GM19463 (cell line): Measurements from ENCODE around the gene TMEM95.

Source experiments
- ATAC-seq: cut with Tn5 transposase; IDR thresholded peaks from one replicate; pipeline ENCODE4 v1.9.1; 2021; ENCODE audit warnings: mild to moderate bottlenecking, moderate library complexity; ENCODE audit not compliant: unreplicated experiment

Gene TMEM95

DNA sequence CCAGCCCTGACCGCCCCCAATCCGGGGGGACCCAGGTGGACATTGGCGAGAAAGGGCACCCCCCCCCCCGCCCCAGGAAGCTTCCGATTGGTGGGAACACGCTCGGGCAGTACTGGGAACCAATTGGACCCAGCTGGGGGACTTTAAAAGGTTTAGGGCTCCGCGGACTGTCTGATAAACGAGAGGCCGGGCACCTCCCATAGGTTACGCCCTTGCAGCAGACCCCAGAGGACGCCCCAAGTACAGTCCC lies 48.7 kb downstream of the TMEM95 start:
- no peak for ATAC-seq

DNA sequence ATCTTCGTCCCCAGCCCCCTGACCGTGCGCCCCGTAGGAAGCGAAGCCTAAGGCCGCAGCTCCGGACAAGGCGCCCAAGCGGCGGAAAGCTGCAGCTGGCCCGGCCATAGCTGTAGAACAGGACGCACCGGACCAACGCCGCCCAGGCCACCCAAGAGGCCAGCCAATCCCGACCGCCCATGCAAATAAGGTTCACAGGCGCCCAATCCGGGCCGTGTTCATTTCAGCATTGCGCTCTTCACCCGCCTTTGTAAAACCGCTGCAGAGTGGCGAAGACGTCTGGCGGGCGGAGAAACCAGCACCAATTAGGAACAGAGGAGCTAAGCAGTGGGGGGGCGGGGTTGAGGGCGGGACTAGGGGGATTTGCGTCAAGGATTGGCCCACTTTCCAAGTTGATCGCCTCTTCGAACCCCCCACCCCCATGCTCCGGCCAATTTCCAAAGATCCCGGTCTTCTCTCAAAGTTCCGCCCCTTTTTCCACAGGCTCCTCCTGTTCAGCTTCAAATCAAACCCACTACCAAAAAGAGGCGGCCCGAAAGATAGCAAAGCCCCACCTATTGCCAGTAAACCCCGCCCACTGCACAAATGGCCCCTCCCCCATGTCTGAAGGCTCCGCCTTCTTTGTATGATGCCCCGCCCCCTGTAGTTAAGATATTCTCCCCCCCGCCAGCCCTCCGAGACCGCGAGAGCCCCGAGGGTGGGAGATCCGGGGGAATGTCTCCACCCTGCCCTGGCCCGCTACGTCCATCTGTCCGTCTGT lies 49.2 kb downstream of the TMEM95 start, which contains the start of gene TMEM256:
TSS of gene TMEM256 (minus strand) at position 121 of the 760 bp plus-strand sequence. CDS start at position 108, 13 bp downstream.
- peak; percentile 97 for ATAC-seq

GRCh38 chr17:7404737-7405349 lies 49.9 kb downstream of the TMEM95 start:
- no peak for ATAC-seq

DNA sequence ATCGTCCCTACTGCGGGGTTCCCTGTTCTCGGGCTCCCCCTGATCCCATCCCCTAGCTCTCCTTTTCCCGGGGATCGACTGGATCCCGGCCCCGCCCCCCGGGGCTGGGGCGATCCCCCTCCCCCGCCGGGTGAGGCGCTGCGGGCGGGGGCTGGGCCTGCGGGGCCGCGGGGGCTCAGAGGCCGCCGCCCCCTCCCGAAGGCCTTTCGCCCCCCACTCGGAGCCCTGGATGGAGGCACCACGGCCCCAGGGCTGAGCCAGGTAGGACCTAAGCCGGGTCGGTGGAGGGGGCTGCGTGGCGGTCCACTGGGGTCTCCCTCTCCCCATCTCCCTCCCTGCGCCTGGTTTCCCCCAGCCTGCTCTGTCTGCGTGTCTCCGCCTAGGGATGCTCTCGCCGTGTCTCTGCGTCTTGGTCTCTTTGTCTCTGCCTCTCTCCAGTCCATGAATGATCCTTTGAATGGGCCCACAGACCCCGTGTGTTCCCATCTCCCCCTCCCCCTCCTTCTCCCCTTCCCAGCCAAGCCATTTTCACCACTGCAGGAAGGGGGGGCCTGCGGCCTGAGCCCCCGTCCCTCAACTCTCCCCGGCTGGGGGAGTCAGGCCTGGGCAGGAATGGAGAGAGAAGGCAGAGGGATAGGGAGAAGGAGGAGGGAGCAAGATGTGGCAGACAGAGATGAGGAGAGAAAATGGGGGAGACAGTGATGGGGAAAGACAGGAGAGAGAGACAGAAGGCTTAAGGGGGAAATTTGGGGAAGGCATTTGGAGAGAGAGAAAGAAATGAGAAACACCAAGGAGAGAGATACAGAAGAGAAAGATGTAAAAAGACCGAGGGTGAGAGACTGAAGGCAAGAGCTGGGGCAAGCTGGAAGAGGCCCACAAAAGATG lies 50.6 kb downstream of the TMEM95 start:
- ATAC-seq: no peak

- no peak for ATAC-seq
Observed at GRCh38 chr17:7406235-7406825, 51.4 kb downstream of the TMEM95 start.
